ENCODE results near the gene ITIH3. TPM values are rescaled to one million over a fixed set of nuclear protein-coding genes. Genes with fewer than 3 reads are reported as not detected.

The ITIH3 gene
- total and polyA plus RNA-seq, 2 donors from 2014 or later = 2.1 to 2.3 TPM

- H3K36me3 ChIP-seq (ENCODE audit: control insufficient read depth in 2 of 3, insufficient read depth in 3 of 3, low read length in 3 of 3) = no peaks in the 10 kb centered on the region
- FAIRE-seq = no peak
- intact Hi-C loops (cut with DNase I) = no loop called here
- H3K9ac ChIP-seq (ENCODE audit: low read length in 3 of 3) = no peak overlapping the region
- no peaks in the 10 kb centered on the region for H3K9me3 ChIP-seq (ENCODE audit: control insufficient read depth in 2 of 3, insufficient read depth in 1 of 3, low read length in 3 of 3)
- no peaks in the 10 kb centered on the region for H3K4me1 ChIP-seq (ENCODE audit: control insufficient read depth in 2 of 3, insufficient read depth in 2 of 3, low read depth in 1 of 3, low read length in 3 of 3)
- H3K4me3 ChIP-seq (ENCODE audit: low read length in 3 of 3) = no peak overlapping the region
- DNase-seq = no peak
- H3K27me3 ChIP-seq (ENCODE audit: control insufficient read depth, insufficient read depth, low read length) = no peaks in the 10 kb centered on the region
- H3K27ac ChIP-seq (ENCODE audit: low read depth in 2 of 2, low read length in 2 of 2) = no peak overlapping the region
- TF ChIP-seq CTCF (IDR thresholded peaks at IDR 0.05; ENCODE audit: borderline replicate concordance, extremely low read depth, insufficient read depth) = no peak
Measured at GRCh38 chr3:52805270-52806039, 10.9 kb downstream of the ITIH3 start.

- H3K4me1 ChIP-seq (ENCODE audit: control insufficient read depth in 2 of 3, insufficient read depth in 2 of 3, low read depth in 1 of 3, low read length in 3 of 3) = no peaks in the 10 kb centered on the region
- no peaks in the 10 kb centered on the region for H3K27me3 ChIP-seq (ENCODE audit: control insufficient read depth, insufficient read depth, low read length)
- DNase-seq (no peak), FAIRE-seq (no peak)
- no peak overlapping the region for H3K4me3 ChIP-seq (ENCODE audit: low read length in 3 of 3)
- no peak overlapping the region for H3K27ac ChIP-seq (ENCODE audit: low read depth in 2 of 2, low read length in 2 of 2)
- no peaks in the 10 kb centered on the region for H3K9me3 ChIP-seq (ENCODE audit: control insufficient read depth in 2 of 3, insufficient read depth in 1 of 3, low read length in 3 of 3)
- no peak for TF ChIP-seq CTCF (IDR thresholded peaks at IDR 0.05; ENCODE audit: borderline replicate concordance, extremely low read depth, insufficient read depth)
- H3K36me3 ChIP-seq (ENCODE audit: control insufficient read depth in 2 of 3, insufficient read depth in 3 of 3, low read length in 3 of 3) = no peaks in the 10 kb centered on the region
- H3K9ac ChIP-seq (ENCODE audit: low read length in 3 of 3) = no peak overlapping the region
- intact Hi-C loops (cut with DNase I) = no loop called here
Measured at GRCh38 chr3:52809149-52809548, 14.6 kb downstream of the ITIH3 start.

- intact Hi-C loops (cut with DNase I) = no loop called here
- H3K4me1 ChIP-seq (ENCODE audit: control insufficient read depth in 2 of 3, insufficient read depth in 2 of 3, low read depth in 1 of 3, low read length in 3 of 3) = no peaks in the 10 kb centered on the region
- no peak for TF ChIP-seq CTCF (IDR thresholded peaks at IDR 0.05; ENCODE audit: borderline replicate concordance, extremely low read depth, insufficient read depth)
- no peak overlapping the region for H3K27ac ChIP-seq (ENCODE audit: low read depth in 2 of 2, low read length in 2 of 2)
- H3K36me3 ChIP-seq (ENCODE audit: control insufficient read depth in 2 of 3, insufficient read depth in 3 of 3, low read length in 3 of 3) = no peaks in the 10 kb centered on the region
- no peak overlapping the region for H3K4me3 ChIP-seq (ENCODE audit: low read length in 3 of 3)
- DNase-seq (no peak), FAIRE-seq (no peak)
- no peaks in the 10 kb centered on the region for H3K9me3 ChIP-seq (ENCODE audit: control insufficient read depth in 2 of 3, insufficient read depth in 1 of 3, low read length in 3 of 3)
- H3K9ac ChIP-seq (ENCODE audit: low read length in 3 of 3) = no peak overlapping the region
- no peaks in the 10 kb centered on the region for H3K27me3 ChIP-seq (ENCODE audit: control insufficient read depth, insufficient read depth, low read length)
Measured at GRCh38 chr3:52809662-52810377, 15.2 kb downstream of the ITIH3 start.
